Peyer's patch (tissue), 4 donors: Measurements from ENCODE around the gene SLC39A11. TPM values are rescaled to one million over a fixed set of nuclear protein-coding genes. Genes with fewer than 3 reads are reported as not detected.
A peak's percentile ranks its signal among the peaks of the same experiment; 100 is the strongest.

Experiments used
- DNase-seq, 3 donors: peaks; one replicate each; pipeline ENCODE4 v3.0.0-alpha.2; 2017 to 2019
- H3K27ac ChIP-seq, 4 donors: fragments of 200-600 bp; sonication (generic); one replicate each; pipeline ENCODE4 v1.5.1; 2016 to 2019
- H3K27me3 ChIP-seq, 2 donors: fragments of 200-600 bp; sonication (generic); one replicate each; pipeline ENCODE4 v1.5.1; 2019
- H3K36me3 ChIP-seq, 3 donors: fragments of 200-600 bp; sonication (generic); one replicate each; pipeline ENCODE4 v1.5.1; 2016 to 2019
- H3K4me1 ChIP-seq, 4 donors: fragments of 200-600 bp; sonication (generic); one replicate each; pipeline ENCODE4 v1.5.1; 2016 to 2019
- H3K4me3 ChIP-seq, 4 donors: fragments of 200-600 bp; sonication (generic); 1 replicate in 3 of 4; 2 replicates in 1 of 4; pipeline ENCODE4 v1.5.1; 2016 to 2019; ENCODE audit warnings: mild to moderate bottlenecking in 1 of 4
- H3K9me3 ChIP-seq, 4 donors: fragments of 200-600 bp; sonication (generic); one replicate each; pipeline ENCODE4 v1.5.1; 2016 to 2019; ENCODE audit warnings: mild to moderate bottlenecking in 1 of 4
- POLR2A ChIP-seq, 2 donors: fragments of 450-650 bp; IDR thresholded peaks; one replicate each; pipeline ENCODE4 v1.5.1; 2017; ENCODE audit warnings: antibody characterized with exemption in 2 of 2, mild to moderate bottlenecking in 2 of 2, moderate library complexity in 2 of 2
- total RNA-seq, 4 donors: library from RNA; depleted of rRNA; stranded (reverse); fragments of >200 nt; gene quantifications; one replicate each; pipeline ENCODE4 v1.1.0, GENCODE V29; 2016
- TF ChIP-seq, protein P1 (sequence below), 6 experiments: fragments of 450-650 bp in 4 of 6; fragments of 200-600 bp in 2 of 6; sonication (generic) in 1 of 6; IDR thresholded peaks; one replicate each; pipeline ENCODE4 v1.5.1; 2017 to 2019; ENCODE audit warnings: antibody characterized with exemption in 6 of 6, mild to moderate bottlenecking in 3 of 6, moderate library complexity in 1 of 6

SLC39A11 gene
- total RNA-seq, 4 donors from 2014 or later: 39.9 to 91.6 (median 45.7) TPM

DNA sequence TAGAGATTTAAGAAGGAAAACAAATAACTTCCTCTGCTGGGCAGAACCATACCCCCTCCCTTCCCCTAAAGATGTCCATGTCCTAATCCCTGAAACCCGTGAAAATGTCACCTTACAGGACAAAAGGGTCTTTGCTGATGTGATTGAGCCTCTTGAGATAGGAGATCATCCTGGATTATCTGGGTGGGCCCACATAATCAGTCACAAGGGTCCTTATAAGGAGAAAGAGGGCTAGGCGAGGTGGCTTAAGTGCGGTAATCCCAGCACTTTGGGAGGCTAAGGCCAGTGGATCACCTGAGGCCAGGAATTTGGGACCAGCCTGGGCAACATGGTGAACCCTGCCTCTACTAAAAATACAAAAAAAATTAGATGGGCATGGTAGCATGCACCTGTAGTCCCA, 12.0 kb upstream of the SLC39A11 start:
- H3K4me3 ChIP-seq: no peak overlapping the region
- H3K9me3 ChIP-seq: no peaks in the 10 kb centered on the region
- DNase-seq: no peak
- TF ChIP-seq, protein P1, sequence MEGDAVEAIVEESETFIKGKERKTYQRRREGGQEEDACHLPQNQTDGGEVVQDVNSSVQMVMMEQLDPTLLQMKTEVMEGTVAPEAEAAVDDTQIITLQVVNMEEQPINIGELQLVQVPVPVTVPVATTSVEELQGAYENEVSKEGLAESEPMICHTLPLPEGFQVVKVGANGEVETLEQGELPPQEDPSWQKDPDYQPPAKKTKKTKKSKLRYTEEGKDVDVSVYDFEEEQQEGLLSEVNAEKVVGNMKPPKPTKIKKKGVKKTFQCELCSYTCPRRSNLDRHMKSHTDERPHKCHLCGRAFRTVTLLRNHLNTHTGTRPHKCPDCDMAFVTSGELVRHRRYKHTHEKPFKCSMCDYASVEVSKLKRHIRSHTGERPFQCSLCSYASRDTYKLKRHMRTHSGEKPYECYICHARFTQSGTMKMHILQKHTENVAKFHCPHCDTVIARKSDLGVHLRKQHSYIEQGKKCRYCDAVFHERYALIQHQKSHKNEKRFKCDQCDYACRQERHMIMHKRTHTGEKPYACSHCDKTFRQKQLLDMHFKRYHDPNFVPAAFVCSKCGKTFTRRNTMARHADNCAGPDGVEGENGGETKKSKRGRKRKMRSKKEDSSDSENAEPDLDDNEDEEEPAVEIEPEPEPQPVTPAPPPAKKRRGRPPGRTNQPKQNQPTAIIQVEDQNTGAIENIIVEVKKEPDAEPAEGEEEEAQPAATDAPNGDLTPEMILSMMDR (IDR thresholded peaks at IDR 0.05): no peak
- no peak for TF ChIP-seq POLR2A (IDR thresholded peaks at IDR 0.05)
- no peaks in the 10 kb centered on the region for H3K36me3 ChIP-seq
- no peaks in the 10 kb centered on the region for H3K27me3 ChIP-seq
- no peak overlapping the region for H3K27ac ChIP-seq
- no peaks in the 10 kb centered on the region for H3K4me1 ChIP-seq

DNA sequence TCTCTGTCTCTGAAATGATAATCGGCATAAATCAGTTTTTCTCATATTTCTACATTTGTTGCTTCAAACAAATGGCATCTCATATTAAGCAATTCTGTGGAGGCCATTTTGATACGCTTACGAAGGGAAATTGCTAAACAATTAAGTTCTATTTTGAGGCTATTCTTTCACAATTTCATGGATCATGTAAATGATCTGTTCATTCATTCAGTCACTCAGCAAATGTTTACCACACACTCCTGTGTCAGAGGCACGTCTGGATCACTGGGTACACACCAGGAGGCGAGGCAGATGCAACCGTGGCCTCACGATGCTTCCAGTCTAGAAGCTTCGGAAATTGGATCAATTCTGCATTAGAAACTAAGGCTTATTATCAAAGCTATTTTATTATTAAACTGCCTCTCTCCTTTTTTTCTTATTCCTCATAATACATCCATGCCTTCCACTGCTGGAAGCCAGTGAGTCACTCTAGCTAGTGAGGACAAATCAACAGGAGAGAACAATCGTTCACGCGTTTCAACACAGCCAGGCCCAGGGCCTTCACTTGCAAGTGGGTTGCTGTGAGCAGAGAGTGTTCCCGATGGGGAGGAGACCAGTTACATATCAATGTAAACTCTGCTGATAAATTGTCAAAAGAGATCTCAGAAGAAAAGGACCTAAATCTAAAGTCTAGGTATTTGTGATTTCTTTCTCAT, 11.3 kb upstream of the SLC39A11 start:
- H3K27me3 ChIP-seq: no peaks in the 10 kb centered on the region
- H3K9me3 ChIP-seq: no peaks in the 10 kb centered on the region
- no peaks in the 10 kb centered on the region for H3K36me3 ChIP-seq
- no peak for DNase-seq
- H3K4me1 ChIP-seq: no peaks in the 10 kb centered on the region
- H3K4me3 ChIP-seq: no peak overlapping the region
- TF ChIP-seq POLR2A (IDR thresholded peaks at IDR 0.05): no peak
- TF ChIP-seq, protein P1 (IDR thresholded peaks at IDR 0.05): no peak
- no peak overlapping the region for H3K27ac ChIP-seq

DNA sequence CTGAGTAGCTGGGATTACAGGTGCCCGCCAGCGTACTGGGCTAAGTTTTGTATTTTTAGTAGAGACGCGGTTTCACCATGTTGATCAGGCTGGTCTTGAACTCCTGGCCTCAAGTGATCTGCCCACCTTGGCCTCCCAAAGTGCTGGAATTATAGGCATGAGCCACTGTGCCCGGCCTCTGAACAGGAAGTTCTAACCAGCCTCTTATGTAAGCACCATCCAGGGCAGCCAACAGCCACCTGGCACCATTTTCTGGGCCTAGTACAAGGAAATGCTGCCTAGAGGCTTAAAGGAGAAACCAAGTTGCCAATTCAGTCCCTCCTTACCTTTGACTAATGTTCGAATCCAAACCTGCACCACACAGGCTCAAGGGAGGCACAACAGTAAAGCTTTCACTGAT, 8.5 kb upstream of the SLC39A11 start:
- H3K27me3 ChIP-seq: no peaks in the 10 kb centered on the region
- H3K9me3 ChIP-seq: no peaks in the 10 kb centered on the region
- H3K36me3 ChIP-seq: no peaks in the 10 kb centered on the region
- no peak for TF ChIP-seq POLR2A (IDR thresholded peaks at IDR 0.05)
- TF ChIP-seq, protein P1 (IDR thresholded peaks at IDR 0.05): no peak
- H3K4me3 ChIP-seq: no peak overlapping the region
- DNase-seq: peak in 1 of 3 donors; percentile 7
- H3K4me1 ChIP-seq: no peaks in the 10 kb centered on the region
- H3K27ac ChIP-seq: no peak overlapping the region

DNA sequence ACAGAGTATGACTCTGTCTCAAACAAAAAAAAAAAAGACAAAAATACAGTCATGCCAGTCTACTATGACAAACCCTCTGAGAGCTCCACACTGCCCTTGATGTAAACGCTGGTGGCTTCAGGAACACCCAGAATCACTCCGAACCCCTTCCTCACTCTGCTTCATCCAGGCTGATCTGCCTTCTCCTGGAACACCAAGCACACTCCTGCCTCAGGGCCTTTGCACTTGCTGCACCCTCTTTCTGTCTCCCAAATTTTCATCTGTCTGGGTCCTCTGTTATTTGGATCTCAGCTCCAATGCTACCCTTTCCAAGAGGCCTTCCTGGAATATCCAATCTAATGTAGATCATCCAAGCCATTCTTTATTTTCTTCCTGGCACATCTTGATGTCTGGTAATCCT, 7.9 kb upstream of the SLC39A11 start:
- TF ChIP-seq, protein P1 (IDR thresholded peaks at IDR 0.05): no peak
- no peak for TF ChIP-seq POLR2A (IDR thresholded peaks at IDR 0.05)
- Histone ChIP-seq H3K4me3 (no peak overlapping the region), H3K27me3 (no peaks in the 10 kb centered on the region), H3K36me3 (no peaks in the 10 kb centered on the region), H3K9me3 (no peaks in the 10 kb centered on the region), H3K4me1 (no peaks in the 10 kb centered on the region), H3K27ac (no peak overlapping the region)
- DNase-seq: no peak

DNA sequence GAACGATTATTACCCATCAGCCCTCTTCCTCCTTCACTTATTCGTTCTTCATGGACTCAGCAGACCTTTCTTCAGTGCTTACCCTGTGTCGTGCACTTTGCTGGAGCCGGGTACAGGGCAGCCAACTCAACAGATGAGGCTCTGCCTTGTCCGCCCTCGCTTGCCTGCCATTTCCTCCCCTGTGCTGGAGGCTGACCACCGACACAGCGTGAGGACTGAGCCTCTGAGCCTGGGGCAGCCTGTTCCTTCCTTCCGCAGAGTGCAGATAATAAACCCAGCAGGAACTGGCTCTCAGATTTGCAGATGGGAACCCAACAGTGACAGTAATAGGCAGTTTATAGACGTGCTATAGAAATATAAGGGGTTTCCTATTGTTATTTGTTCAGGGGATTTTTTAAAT, 7.0 kb upstream of the SLC39A11 start:
- TF ChIP-seq, protein P1 (IDR thresholded peaks at IDR 0.05): no peak
- TF ChIP-seq POLR2A (IDR thresholded peaks at IDR 0.05): no peak
- no peaks in the 10 kb centered on the region for H3K36me3 ChIP-seq
- no peaks in the 10 kb centered on the region for H3K4me1 ChIP-seq
- DNase-seq: peak in 1 of 3 donors; percentile 10
- H3K4me3 ChIP-seq: no peak overlapping the region
- H3K9me3 ChIP-seq: no peaks in the 10 kb centered on the region
- H3K27ac ChIP-seq: no peak overlapping the region
- no peaks in the 10 kb centered on the region for H3K27me3 ChIP-seq
